Skeletal muscle tissue (tissue), 4 donors: Measurements from ENCODE around the gene RGS14. TPM values are rescaled to one million over a fixed set of nuclear protein-coding genes. Genes with fewer than 3 reads are reported as not detected.

Experiments used
- H3K27ac ChIP-seq: one replicate; pipeline ENCODE4 v1.7.0; 2013; ENCODE audit warnings: mild to moderate bottlenecking, low read depth, low read length, inconsistent platforms
- H3K27me3 ChIP-seq, 3 donors: one replicate each; pipeline ENCODE4 v1.7.0; 2013; ENCODE audit warnings: low read length in 3 of 3; ENCODE audit not compliant: control insufficient read depth in 3 of 3, insufficient read depth in 3 of 3
- H3K36me3 ChIP-seq, 3 donors: one replicate each; pipeline ENCODE4 v1.7.0; 2013; ENCODE audit warnings: low read length in 3 of 3; ENCODE audit not compliant: control insufficient read depth in 3 of 3, insufficient read depth in 3 of 3
- H3K4me1 ChIP-seq, 3 donors: one replicate each; pipeline ENCODE4 v1.7.0; 2013; ENCODE audit warnings: low read length in 3 of 3, mild to moderate bottlenecking in 3 of 3; ENCODE audit not compliant: control insufficient read depth in 3 of 3, insufficient read depth in 3 of 3
- H3K4me3 ChIP-seq, 3 donors: one replicate each; pipeline ENCODE4 v1.7.0; 2013; ENCODE audit warnings: low read length in 3 of 3
- H3K9ac ChIP-seq, 3 donors: one replicate each; pipeline ENCODE4 v1.7.0; 2013; ENCODE audit warnings: low read length in 3 of 3, mild to moderate bottlenecking in 3 of 3, moderate library complexity in 2 of 3, low read depth in 1 of 3
- H3K9me3 ChIP-seq, 3 donors: one replicate each; pipeline ENCODE4 v1.7.0; 2013; ENCODE audit warnings: low read length in 3 of 3; ENCODE audit not compliant: control insufficient read depth in 3 of 3
- total RNA-seq: library from RNA; depleted of rRNA; stranded (reverse); fragments of >200 nt; gene quantifications from one replicate; pipeline ENCODE4 v1.2.3, GENCODE V29; 2014
- donor health status: Osteomylitis.

The RGS14 gene
- total RNA-seq, 1 donor from 2014 or later: 12.5 TPM

DNA sequence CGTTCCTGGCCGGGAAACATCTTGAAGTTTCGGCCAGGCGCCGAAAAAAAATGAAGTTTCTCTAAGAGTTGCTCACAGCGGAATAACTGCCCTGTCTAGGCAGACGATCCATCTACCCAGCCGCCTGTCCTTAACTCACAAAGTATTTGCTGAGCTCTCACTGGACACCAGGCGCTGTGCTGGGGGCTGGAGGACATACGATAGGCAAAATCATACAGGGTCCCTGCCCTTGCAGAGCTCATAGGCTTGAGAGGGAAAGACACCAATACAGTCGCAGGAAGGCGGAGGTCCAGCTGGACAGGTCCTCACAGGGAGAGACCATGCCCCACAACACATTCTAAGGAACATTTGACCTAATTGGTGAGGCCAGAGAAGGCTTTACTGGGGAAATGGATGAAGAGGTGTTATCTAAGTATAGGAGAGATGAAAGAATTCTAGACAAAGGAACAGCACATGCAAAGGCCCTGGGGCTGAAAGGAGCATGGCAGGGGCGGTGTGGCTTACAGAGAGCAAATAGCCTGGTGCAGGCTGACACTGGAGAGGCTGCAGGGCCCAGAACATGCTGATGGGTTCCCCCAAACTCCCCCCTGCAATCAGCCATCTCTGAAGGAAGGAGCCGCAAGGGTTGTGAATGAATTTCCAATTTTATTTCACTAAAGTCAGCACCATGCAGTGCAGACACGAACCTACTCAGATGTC lies 44.0 kb upstream of the RGS14 start:
- Histone ChIP-seq H3K4me1 (peaks cover 20 to 40% (median 27%) of the 10 kb centered on the region in 3 donors), H3K27me3 (no peaks in the 10 kb centered on the region), H3K9me3 (no peaks in the 10 kb centered on the region), H3K36me3 (no peaks in the 10 kb centered on the region), H3K9ac (no peak overlapping the region), H3K4me3 (no peak overlapping the region), H3K27ac (no peak overlapping the region)

DNA sequence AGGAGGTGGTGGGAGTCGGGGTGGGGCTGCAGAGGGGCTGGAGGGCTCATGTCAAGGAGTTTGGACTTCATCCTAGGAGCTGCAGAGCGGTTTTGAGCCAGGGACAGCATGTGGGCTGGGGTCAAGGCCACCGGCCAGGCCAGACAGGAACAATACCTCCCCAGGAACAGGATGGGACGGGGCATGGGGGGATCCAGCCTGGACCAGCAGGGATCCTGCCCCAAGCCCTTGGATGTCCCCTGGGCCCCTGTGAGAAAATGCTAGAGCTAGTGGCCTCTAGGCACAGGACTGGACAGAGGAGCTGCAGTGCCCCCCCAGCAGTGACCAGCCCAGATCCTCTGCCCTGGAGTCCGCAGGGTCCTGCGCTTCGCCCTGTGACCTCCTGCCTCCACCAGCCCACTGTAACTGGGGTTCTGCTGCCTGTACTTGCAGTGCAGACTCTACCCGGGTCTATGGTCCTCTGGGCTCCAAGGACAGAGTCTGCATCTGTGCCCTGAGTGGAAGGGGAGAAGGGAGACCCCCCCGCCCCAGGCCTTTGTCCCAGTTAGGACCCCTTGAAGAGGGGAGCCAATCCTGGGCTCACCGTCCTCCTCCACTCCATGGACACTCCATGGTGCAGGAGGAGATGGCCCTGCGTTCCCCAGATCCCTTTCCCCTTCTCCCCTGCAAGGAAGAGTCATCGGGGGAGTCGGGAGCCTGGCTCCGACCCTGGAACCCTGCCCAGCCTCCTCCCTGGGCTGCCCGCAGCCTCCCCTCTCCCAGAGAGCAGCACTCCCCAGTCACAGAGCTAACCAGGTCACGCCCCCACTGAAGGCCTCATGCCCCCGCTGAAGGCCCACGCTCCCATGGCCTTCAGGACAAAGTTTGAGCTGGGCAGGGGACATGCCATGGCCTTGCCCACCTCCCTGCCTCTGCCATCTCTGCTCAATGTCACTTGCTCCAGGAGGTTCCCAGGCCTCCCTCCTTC lies 43.1 kb upstream of the RGS14 start:
- no peak overlapping the region for H3K4me3 ChIP-seq
- peaks cover 15 to 30% (median 20%) of the 10 kb centered on the region in 3 donors for H3K4me1 ChIP-seq
- no peak overlapping the region for H3K9ac ChIP-seq
- no peaks in the 10 kb centered on the region for H3K27me3 ChIP-seq
- no peaks in the 10 kb centered on the region for H3K36me3 ChIP-seq
- no peak overlapping the region for H3K27ac ChIP-seq
- H3K9me3 ChIP-seq: no peaks in the 10 kb centered on the region

DNA sequence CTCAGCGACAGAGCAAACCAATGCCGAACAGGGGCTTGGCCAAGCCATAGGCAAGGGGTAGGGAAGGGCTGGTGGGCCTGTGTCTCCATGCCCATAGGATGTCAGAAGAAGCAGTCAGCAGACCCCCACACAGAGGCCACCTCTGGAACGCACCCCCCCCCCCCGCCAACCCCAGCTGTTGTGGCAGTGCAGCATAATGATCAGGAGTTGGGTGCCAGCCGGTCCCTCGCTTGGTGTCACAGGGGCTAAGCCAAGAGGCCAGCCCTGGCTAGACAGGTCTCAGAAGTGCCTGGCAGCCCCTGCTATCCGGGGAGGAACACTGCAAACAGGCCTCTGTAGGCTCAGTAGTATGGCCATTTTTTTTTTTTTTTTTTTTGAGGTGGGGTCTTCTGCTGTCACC lies 42.3 kb upstream of the RGS14 start:
- Histone ChIP-seq H3K27me3 (no peaks in the 10 kb centered on the region), H3K4me3 (no peak overlapping the region), H3K9ac (no peak overlapping the region), H3K9me3 (no peaks in the 10 kb centered on the region), H3K36me3 (no peaks in the 10 kb centered on the region), H3K4me1 (peaks cover 15 to 23% (median 18%) of the 10 kb centered on the region in 3 donors), H3K27ac (no peak overlapping the region)

DNA sequence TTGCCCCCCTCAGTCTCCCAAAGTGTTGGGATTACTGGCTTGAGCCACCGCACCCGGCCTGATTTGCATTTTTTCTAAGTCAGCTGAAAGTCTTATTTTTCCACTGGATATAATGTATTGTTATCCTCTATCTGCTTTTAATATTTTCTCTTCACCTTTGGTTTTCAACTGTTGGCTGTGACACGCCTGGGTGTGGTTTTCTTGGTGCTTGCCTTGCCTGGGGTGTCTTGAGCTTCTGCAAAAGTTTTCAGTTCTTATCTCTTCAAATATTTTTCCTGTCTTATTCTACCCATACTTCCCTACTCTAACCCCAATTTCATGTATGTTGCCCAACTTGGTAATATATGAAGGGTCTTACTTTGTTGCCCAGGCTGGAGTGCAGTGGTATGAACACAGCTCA lies 41.7 kb upstream of the RGS14 start:
- no peak overlapping the region for H3K9ac ChIP-seq
- H3K27ac ChIP-seq: no peak overlapping the region
- H3K4me1 ChIP-seq: peaks cover 11 to 19% (median 17%) of the 10 kb centered on the region in 3 donors
- no peak overlapping the region for H3K4me3 ChIP-seq
- H3K9me3 ChIP-seq: no peaks in the 10 kb centered on the region
- no peaks in the 10 kb centered on the region for H3K36me3 ChIP-seq
- H3K27me3 ChIP-seq: no peaks in the 10 kb centered on the region

DNA sequence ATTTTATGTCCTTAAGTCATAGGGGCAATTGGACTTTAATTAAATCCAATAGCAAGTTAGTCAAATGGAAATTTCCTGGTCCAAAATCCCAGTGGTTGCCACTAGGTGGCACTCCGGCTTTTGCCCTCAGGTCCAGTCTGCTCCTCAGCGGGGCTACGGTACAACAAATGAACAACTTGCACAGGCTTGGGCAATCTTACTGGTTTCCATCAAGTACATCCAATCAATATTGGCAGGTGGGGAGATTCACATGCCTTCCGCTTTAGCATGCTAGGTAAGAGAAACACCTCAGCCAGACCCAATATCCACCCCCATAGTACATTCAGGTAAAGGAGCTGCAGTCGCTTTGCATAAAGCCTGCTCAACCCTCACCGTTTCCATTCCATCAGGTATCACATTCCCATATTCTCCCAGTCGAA lies 39.8 kb upstream of the RGS14 start:
- no peaks in the 10 kb centered on the region for H3K36me3 ChIP-seq
- no peak overlapping the region for H3K27ac ChIP-seq
- no peak overlapping the region for H3K4me3 ChIP-seq
- H3K9ac ChIP-seq: no peak overlapping the region
- no peaks in the 10 kb centered on the region for H3K27me3 ChIP-seq
- H3K4me1 ChIP-seq: peaks cover under 1 to 4% (median under 1%) of the 10 kb centered on the region in 3 donors
- H3K9me3 ChIP-seq: no peaks in the 10 kb centered on the region

DNA sequence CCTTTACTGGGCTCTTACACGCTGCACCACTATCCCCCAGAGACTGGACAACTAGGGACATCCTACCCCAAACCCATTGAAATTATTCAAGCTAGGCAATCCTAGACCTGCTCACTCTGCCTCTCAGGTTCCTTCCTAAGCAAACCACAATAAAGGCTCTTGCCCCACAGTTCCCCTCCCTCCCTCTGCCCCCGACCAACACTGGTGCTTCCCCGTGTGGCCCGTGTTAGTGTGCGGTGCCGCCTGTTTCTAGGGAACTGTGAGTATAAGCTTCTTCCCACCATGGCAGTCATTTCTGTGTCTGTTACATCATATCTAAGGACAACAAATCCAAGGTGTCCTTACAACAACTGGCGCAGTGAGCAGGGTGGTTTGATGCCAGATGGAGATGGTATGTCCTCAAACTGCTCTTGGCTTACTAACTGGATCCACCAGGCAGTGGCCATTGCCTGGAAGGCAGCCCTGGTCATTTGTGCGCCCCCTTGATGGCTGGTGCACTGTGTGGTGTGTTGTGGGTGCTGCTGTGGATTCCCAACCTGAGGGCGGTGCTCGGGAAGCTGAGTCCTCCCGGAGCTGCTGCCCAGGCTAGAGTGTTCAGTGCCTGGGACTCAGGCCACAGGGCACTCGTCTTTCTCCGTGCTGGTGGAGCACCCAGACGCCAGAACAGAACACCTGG lies 37.7 kb upstream of the RGS14 start:
- H3K9ac ChIP-seq: no peak overlapping the region
- H3K27ac ChIP-seq: no peak overlapping the region
- H3K9me3 ChIP-seq: no peaks in the 10 kb centered on the region
- no peaks in the 10 kb centered on the region for H3K27me3 ChIP-seq
- H3K36me3 ChIP-seq: peaks cover 0 to 1% (median 0%) of the 10 kb centered on the region in 3 donors
- H3K4me1 ChIP-seq: peaks cover 0 to 4% (median 0%) of the 10 kb centered on the region in 3 donors
- H3K4me3 ChIP-seq: no peak overlapping the region

DNA sequence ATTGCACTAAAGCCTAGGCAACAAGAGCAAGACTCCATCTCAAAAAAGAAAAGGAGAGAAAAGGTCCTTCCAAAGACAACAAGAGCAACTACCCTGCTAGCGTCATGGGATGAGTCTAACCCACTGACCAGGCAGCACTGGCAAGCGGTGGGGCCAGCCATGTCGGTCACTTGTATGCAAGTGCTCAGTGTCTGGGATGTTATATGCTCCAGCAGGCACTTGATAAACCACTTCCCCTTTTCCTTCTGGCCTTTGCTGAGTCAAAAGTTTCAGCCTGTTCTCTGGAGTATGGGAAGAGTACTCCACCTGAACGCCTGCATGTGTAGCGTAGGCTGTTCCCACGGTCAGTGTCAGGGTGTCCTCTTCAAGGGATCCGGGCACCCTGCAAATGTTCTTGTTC lies 36.8 kb upstream of the RGS14 start:
- Histone ChIP-seq H3K27ac (no peak overlapping the region), H3K4me1 (peaks cover 0 to 4% (median 0%) of the 10 kb centered on the region in 3 donors), H3K27me3 (no peaks in the 10 kb centered on the region), H3K9me3 (no peaks in the 10 kb centered on the region), H3K4me3 (no peak overlapping the region), H3K9ac (no peak overlapping the region), H3K36me3 (peaks cover 0 to 1% (median 0%) of the 10 kb centered on the region in 3 donors)

DNA sequence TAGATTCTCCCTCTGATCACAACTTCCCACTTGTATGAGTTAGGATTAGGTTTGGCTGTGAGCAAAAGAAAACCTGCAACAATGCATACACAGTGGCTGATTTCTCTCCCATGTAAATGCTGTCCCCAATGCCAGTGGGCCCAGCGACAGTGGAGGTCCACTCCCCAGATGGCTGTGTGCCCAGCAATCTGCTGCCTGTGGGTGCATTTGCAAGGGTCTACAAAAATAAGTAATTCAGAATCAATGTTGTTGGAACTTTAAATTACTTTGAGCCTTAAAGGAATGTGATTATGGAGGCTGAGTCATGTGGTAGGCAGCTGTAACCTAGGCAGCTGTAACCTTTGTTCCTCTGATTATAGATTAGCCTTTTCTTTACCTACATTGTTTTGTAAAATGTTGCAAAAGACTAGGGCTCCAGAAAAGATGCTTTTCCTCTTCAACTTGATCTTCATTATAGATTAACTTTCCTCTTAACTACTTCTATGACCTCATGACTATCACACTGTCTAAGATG lies 31.8 kb upstream of the RGS14 start:
- H3K9ac ChIP-seq: no peak overlapping the region
- no peak overlapping the region for H3K4me3 ChIP-seq
- H3K27ac ChIP-seq: no peak overlapping the region
- no peaks in the 10 kb centered on the region for H3K27me3 ChIP-seq
- no peaks in the 10 kb centered on the region for H3K9me3 ChIP-seq
- H3K4me1 ChIP-seq: peaks cover 0 to 4% (median 0%) of the 10 kb centered on the region in 3 donors
- peaks cover 3 to 14% (median 6%) of the 10 kb centered on the region in 3 donors for H3K36me3 ChIP-seq

DNA sequence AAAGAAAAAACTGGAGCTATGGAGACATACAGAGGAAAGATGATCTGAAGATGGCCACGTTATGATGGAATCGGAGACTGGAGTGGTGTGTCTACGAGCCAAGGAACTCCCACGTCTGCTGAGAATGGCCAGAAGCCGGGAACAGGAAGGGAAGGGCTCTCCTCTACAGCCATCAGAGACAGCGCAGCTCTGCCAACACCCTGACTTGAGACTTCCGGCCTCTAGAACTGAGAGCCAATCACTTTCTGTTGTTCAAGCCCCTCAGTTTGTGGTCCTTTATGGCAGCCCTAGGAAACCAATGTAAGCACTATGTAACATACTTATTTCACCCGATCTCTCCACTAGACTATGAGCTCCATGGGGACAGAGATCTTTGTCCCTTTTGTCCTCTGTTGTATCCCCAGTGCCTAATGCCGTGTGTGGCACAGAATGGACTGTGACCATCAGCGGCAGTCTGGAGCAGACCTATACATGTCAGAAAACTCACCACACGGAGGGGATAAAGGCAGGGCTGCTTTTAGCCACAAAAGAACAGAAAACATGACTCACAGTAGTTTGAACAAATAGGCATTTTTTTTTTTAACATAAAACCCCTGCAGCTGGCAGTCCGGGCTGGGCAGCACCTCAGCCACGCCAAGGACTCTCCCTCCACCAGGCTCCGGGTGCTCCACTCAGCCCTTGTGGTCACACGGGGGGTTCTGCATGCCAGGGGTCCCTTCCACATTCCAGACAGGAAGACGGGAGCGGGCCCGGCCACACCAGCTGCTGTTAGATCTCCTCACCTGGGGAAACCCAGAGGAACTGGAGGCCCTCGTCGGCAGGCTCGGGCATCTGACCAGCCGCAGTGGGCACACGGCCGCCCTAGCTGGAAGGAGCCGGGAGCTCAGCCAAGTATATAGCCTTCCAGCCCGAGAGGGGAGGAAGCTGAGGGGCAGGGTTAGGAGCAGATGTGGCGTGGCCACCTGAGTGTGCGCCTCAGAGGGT lies 29.9 kb upstream of the RGS14 start:
- H3K9ac ChIP-seq: no peak overlapping the region
- H3K27ac ChIP-seq: peak overlapping the region; percentile 60
- H3K9me3 ChIP-seq: no peaks in the 10 kb centered on the region
- H3K4me3 ChIP-seq: no peak overlapping the region
- H3K27me3 ChIP-seq: no peaks in the 10 kb centered on the region
- H3K4me1 ChIP-seq: peaks cover 0 to 4% (median 0%) of the 10 kb centered on the region in 3 donors
- peaks cover 12 to 33% (median 14%) of the 10 kb centered on the region in 3 donors for H3K36me3 ChIP-seq
